Neural cell (in vitro differentiated cells): ENCODE data around the gene TFB1M. TPM values are rescaled to one million over a fixed set of nuclear protein-coding genes. Genes with fewer than 3 reads are reported as not detected.

Experiments
- H2AFZ ChIP-seq: fragments of 200-600, 300-800 bp; sonication (generic), shearing (Covaris generic); 2 replicates; pipeline ENCODE4 v1.6.0; 2014; ENCODE audit warnings: low read depth, mild to moderate bottlenecking, antibody characterized with exemption, low read length, moderate library complexity
- H3F3A ChIP-seq: fragments of 200-600 bp; shearing (Covaris generic); 2 replicates; pipeline ENCODE4 v1.6.1; 2016; ENCODE audit warnings: mild to moderate bottlenecking, moderate library complexity, mixed read lengths, antibody characterized with exemption, low read length; ENCODE audit not compliant: insufficient read depth, poor library complexity, severe bottlenecking
- H3K27ac ChIP-seq: fragments of 200-600, 300-800 bp; sonication (generic), shearing (Covaris generic); 2 replicates; pipeline ENCODE4 v1.5.1; 2014; ENCODE audit warnings: mild to moderate bottlenecking, low read length, moderate library complexity
- H3K27me3 ChIP-seq: fragments of 300-800, 200-600 bp; sonication (generic), shearing (Covaris generic); 2 replicates; pipeline ENCODE4 v1.6.0; 2014; ENCODE audit warnings: mild to moderate bottlenecking, low read depth, low read length, moderate library complexity; ENCODE audit not compliant: insufficient read depth
- H3K36me3 ChIP-seq: fragments of 300-800, 200-600 bp; sonication (generic), shearing (Covaris generic); 2 replicates; pipeline ENCODE4 v1.5.1; 2014; ENCODE audit warnings: mild to moderate bottlenecking, antibody characterized with exemption, low read length, moderate library complexity; ENCODE audit not compliant: insufficient read depth
- H3K4me2 ChIP-seq: fragments of 300-800, 200-600 bp; sonication (generic), shearing (Covaris generic); 2 replicates; pipeline ENCODE4 v1.6.0; 2014; ENCODE audit warnings: mild to moderate bottlenecking, low read length
- H3K4me3 ChIP-seq: fragments of 300-800, 200-600 bp; sonication (generic), shearing (Covaris generic); 2 replicates; pipeline ENCODE4 v1.5.1; 2014; ENCODE audit warnings: mild to moderate bottlenecking, low read length, moderate library complexity
- H3K79me2 ChIP-seq: fragments of 200-600 bp; shearing (Covaris generic); replicated peaks from 2 replicates; pipeline ENCODE4 v1.6.0; 2014; ENCODE audit warnings: mild to moderate bottlenecking, low read length, moderate library complexity; ENCODE audit not compliant: insufficient read depth
- H3K9ac ChIP-seq: fragments of 300-800, 200-600 bp; sonication (generic), shearing (Covaris generic); 2 replicates; pipeline ENCODE4 v1.6.1; 2016; ENCODE audit warnings: mild to moderate bottlenecking, low read length, mixed read lengths
- H3K9me2 ChIP-seq: fragments of 200-600 bp; shearing (Covaris generic); 2 replicates; pipeline ENCODE4 v1.6.1; 2016; ENCODE audit warnings: mild to moderate bottlenecking, low read length, mixed read lengths; ENCODE audit not compliant: insufficient read depth
- H3K9me3 ChIP-seq: fragments of 200-600, 300-800 bp; sonication (generic), shearing (Covaris generic); 2 replicates; pipeline ENCODE4 v1.6.1; 2016; ENCODE audit warnings: mild to moderate bottlenecking, mixed run types, low read length, moderate library complexity, mixed read lengths
- H4K20me1 ChIP-seq: fragments of 200-600 bp; shearing (Covaris generic); 2 replicates; pipeline ENCODE4 v1.6.1; 2016; ENCODE audit warnings: mild to moderate bottlenecking, mixed run types; ENCODE audit not compliant: insufficient read depth
- EP300 ChIP-seq: fragments of 450-650 bp; conservative IDR thresholded peaks from 2 replicates; pipeline ENCODE4 v1.6.1; 2014; ENCODE audit warnings: antibody characterized with exemption, mild to moderate bottlenecking, moderate library complexity; ENCODE audit not compliant: poor library complexity, severe bottlenecking
- EZH2 ChIP-seq: fragments of 200-600, 300-800 bp; shearing (Covaris generic), sonication (generic); IDR thresholded peaks from 2 replicates; pipeline ENCODE4 v1.6.1; 2014; ENCODE audit warnings: antibody characterized with exemption, low read length, borderline replicate concordance, mild to moderate bottlenecking; ENCODE audit not compliant: insufficient read depth, poor library complexity, severe bottlenecking
- MXI1 ChIP-seq: fragments of 450-650 bp; conservative IDR thresholded peaks from 2 replicates; pipeline ENCODE4 v1.6.1; 2014; ENCODE audit warnings: antibody characterized with exemption, mild to moderate bottlenecking; ENCODE audit not compliant: poor library complexity, severe bottlenecking
- POLR2AphosphoS5 ChIP-seq: IDR thresholded peaks from 2 replicates; pipeline ENCODE4 v1.6.1; 2012
- RAD21 ChIP-seq: fragments of 450-650 bp; conservative IDR thresholded peaks from 2 replicates; pipeline ENCODE4 v1.6.1; 2014; ENCODE audit warnings: antibody characterized with exemption, mild to moderate bottlenecking, moderate library complexity
- SMC3 ChIP-seq: fragments of 450-650 bp; conservative IDR thresholded peaks from 2 replicates; pipeline ENCODE4 v1.6.1; 2014; ENCODE audit warnings: antibody characterized with exemption, mild to moderate bottlenecking, moderate library complexity; ENCODE audit not compliant: poor library complexity
- TAF1 ChIP-seq: IDR thresholded peaks from 2 replicates; pipeline ENCODE4 v1.6.1; 2012; ENCODE audit warnings: low read depth
- polyA plus RNA-seq: library from polyadenylated mRNA; depleted of rRNA; stranded (reverse); fragments of >200 nt; gene quantifications from 2 replicates; pipeline ENCODE4 v1.2.3, GENCODE V29; 2014
- TF ChIP-seq, protein P1 (sequence below): IDR thresholded peaks from 2 replicates; pipeline ENCODE4 v1.6.1; 2012; ENCODE audit warnings: borderline replicate concordance

Gene TFB1M
- polyA plus RNA-seq, 1 donor from 2014 or later = 15.5 TPM

DNA sequence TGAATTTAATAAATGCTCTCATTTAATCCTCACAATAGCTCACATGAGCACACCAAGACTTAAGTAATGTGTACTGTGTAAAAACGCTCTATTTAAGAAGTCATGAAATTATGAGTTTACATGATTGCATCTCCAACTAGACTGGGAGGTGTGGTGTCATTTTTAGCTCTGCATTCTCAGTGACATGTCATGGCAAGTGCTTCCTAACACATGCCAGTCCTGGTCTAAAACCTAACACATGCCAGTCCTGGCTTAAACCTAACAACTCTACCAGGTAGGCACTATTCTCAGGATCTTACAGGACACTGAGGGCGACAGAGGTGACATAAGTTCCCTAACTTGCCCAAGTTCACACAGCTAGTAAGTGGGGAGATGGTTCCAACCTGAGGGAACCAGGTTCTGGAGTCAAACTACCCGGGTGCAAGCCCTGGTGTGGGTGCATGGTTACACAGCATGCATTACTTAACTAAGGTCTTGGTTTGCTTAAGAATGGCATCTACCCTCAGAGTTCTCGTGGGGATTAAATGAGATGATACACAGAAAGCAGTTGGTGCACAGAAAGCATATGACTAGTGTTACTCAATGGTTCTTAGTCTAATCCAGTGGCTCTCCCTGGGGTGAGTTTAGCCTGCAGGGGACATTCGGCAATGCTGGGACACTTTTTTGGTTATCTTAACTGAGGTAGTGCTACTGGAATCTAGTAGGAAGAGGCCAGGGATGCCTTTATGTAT lies 35.8 kb downstream of the TFB1M start:
- H3K27ac ChIP-seq = no peak overlapping the region
- no peaks in the 10 kb centered on the region for H4K20me1 ChIP-seq
- H3K9ac ChIP-seq = no peak overlapping the region
- H3K4me3 ChIP-seq = no peak overlapping the region
- no peak overlapping the region for H2AFZ ChIP-seq
- H3F3A ChIP-seq = no peaks in the 10 kb centered on the region
- TF ChIP-seq EP300 (no peak), SMC3 (no peak), POLR2AphosphoS5 (no peak), TAF1 (no peak), RAD21 (no peak), MXI1 (no peak)
- TF ChIP-seq, protein P1, sequence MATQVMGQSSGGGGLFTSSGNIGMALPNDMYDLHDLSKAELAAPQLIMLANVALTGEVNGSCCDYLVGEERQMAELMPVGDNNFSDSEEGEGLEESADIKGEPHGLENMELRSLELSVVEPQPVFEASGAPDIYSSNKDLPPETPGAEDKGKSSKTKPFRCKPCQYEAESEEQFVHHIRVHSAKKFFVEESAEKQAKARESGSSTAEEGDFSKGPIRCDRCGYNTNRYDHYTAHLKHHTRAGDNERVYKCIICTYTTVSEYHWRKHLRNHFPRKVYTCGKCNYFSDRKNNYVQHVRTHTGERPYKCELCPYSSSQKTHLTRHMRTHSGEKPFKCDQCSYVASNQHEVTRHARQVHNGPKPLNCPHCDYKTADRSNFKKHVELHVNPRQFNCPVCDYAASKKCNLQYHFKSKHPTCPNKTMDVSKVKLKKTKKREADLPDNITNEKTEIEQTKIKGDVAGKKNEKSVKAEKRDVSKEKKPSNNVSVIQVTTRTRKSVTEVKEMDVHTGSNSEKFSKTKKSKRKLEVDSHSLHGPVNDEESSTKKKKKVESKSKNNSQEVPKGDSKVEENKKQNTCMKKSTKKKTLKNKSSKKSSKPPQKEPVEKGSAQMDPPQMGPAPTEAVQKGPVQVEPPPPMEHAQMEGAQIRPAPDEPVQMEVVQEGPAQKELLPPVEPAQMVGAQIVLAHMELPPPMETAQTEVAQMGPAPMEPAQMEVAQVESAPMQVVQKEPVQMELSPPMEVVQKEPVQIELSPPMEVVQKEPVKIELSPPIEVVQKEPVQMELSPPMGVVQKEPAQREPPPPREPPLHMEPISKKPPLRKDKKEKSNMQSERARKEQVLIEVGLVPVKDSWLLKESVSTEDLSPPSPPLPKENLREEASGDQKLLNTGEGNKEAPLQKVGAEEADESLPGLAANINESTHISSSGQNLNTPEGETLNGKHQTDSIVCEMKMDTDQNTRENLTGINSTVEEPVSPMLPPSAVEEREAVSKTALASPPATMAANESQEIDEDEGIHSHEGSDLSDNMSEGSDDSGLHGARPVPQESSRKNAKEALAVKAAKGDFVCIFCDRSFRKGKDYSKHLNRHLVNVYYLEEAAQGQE = no peak
- no peak overlapping the region for H3K4me2 ChIP-seq
- H3K36me3 ChIP-seq = no peaks in the 10 kb centered on the region
- no peaks in the 10 kb centered on the region for H3K27me3 ChIP-seq
- H3K9me2 ChIP-seq = no peaks in the 10 kb centered on the region
- no peaks in the 10 kb centered on the region for H3K79me2 ChIP-seq
- no peaks in the 10 kb centered on the region for H3K9me3 ChIP-seq

DNA sequence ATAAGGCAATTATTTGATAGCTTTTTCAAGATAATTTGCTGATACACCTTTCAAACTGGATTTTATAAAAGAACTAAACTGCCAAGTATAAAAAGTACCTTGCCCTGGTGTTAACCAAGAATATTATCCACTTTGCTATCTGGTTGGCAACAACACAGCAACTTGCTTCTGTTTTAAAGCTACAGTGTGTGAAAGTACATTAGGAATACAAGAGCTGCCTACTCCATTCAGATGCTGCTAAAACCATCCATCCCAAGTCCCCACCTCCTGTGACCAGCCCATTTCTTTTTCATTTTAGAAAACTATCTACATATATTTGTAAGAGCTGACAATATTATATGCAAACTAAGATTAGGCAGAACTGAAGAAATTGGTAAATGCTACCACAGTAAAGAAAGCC lies 37.6 kb downstream of the TFB1M start:
- Histone ChIP-seq H3K27me3 (no peaks in the 10 kb centered on the region), H3K4me3 (no peak overlapping the region), H3F3A (no peaks in the 10 kb centered on the region), H3K4me2 (no peak overlapping the region), H3K9ac (no peak overlapping the region), H3K36me3 (no peaks in the 10 kb centered on the region), H4K20me1 (no peaks in the 10 kb centered on the region), H2AFZ (no peak overlapping the region), H3K27ac (no peak overlapping the region), H3K9me3 (no peaks in the 10 kb centered on the region), H3K9me2 (no peaks in the 10 kb centered on the region), H3K79me2 (no peaks in the 10 kb centered on the region)
- no peak for TF ChIP-seq TAF1
- TF ChIP-seq POLR2AphosphoS5 = no peak
- TF ChIP-seq EZH2 = no peak
- no peak for TF ChIP-seq RAD21

DNA sequence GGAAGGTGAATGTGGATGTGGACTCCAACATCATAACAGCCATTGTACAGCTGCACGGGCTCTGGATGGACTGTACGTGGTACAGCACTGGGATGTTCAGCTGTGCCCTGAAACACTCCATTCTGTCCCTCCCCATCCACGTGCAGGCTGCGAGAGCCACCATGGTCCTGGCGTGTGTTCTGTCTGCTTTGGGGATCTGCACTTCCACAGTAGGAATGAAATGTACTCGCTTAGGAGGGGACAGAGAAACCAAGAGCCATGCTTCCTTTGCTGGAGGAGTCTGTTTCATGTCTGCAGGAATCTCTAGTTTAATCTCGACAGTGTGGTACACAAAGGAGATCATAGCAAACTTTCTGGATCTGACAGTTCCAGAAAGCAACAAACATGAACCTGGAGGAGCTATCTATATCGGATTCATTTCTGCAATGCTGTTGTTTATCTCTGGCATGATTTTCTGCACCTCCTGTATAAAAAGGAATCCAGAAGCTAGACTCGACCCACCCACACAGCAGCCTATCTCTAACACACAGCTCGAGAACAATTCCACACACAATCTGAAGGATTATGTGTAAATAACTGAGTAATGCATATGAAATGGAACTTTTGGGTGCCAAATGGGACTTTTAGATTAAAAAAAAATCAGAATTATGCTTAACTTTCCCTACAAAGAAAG lies 38.3 kb downstream of the TFB1M start:
- no peaks in the 10 kb centered on the region for H3K79me2 ChIP-seq
- H3K9ac ChIP-seq = no peak overlapping the region
- H3K36me3 ChIP-seq = no peaks in the 10 kb centered on the region
- no peak overlapping the region for H2AFZ ChIP-seq
- no peaks in the 10 kb centered on the region for H4K20me1 ChIP-seq
- no peak overlapping the region for H3K4me3 ChIP-seq
- TF ChIP-seq EP300 (no peak), SMC3 (no peak)
- TF ChIP-seq, protein P1 = no peak
- H3K27ac ChIP-seq = no peak overlapping the region
- H3K9me2 ChIP-seq = no peaks in the 10 kb centered on the region
- no peak overlapping the region for H3K4me2 ChIP-seq
- H3F3A ChIP-seq = no peaks in the 10 kb centered on the region
- no peaks in the 10 kb centered on the region for H3K9me3 ChIP-seq
- H3K27me3 ChIP-seq = no peaks in the 10 kb centered on the region
